SU-DHL-6 (cell line): ENCODE results near the gene NAT16.

Source experiments
- H2AFZ ChIP-seq: fragments of 200-600 bp; sonication (generic); 2 replicates; pipeline ENCODE4 v1.6.1; 2014; ENCODE audit warnings: low read depth, mild to moderate bottlenecking, moderate library complexity, mixed read lengths, antibody characterized with exemption, low read length; ENCODE audit not compliant: severe bottlenecking
- H3F3A ChIP-seq: fragments of 200-600 bp; shearing (Covaris generic); 2 replicates; pipeline ENCODE4 v1.6.0; 2016; ENCODE audit warnings: antibody characterized with exemption, mild to moderate bottlenecking; ENCODE audit not compliant: insufficient read depth
- H3K27ac ChIP-seq: fragments of 200-600 bp; sonication (generic); 2 replicates; pipeline ENCODE4 v1.5.1; 2016; ENCODE audit warnings: low read depth, mild to moderate bottlenecking, low read length, moderate library complexity, mixed read lengths
- H3K27me3 ChIP-seq: fragments of 200-600 bp; sonication (generic), shearing (Covaris generic); 2 replicates; pipeline ENCODE4 v1.6.0; 2014; ENCODE audit warnings: mild to moderate bottlenecking, low read length
- H3K36me3 ChIP-seq: fragments of 200-600 bp; sonication (generic); 2 replicates; pipeline ENCODE4 v1.6.1; 2014; ENCODE audit warnings: mild to moderate bottlenecking, low read length, mixed read lengths
- H3K4me2 ChIP-seq: fragments of 300-600, 200-600 bp; shearing (Covaris generic), sonication (generic); 2 replicates; pipeline ENCODE4 v1.6.0; 2014; ENCODE audit warnings: low read length, low read depth, mild to moderate bottlenecking; ENCODE audit not compliant: poor library complexity, severe bottlenecking
- H3K4me3 ChIP-seq: fragments of 200-600 bp; sonication (generic); 2 replicates; pipeline ENCODE4 v1.5.1; 2014; ENCODE audit warnings: antibody characterized with exemption, low read length, mild to moderate bottlenecking, mixed read lengths; ENCODE audit not compliant: insufficient read depth, poor library complexity, severe bottlenecking
- H3K79me2 ChIP-seq: fragments of 200-600 bp; sonication (generic); 2 replicates; pipeline ENCODE4 v1.6.1; 2014; ENCODE audit warnings: mild to moderate bottlenecking, low read length, moderate library complexity; ENCODE audit not compliant: insufficient read depth
- H3K9ac ChIP-seq: fragments of 200-600 bp; sonication (generic); 2 replicates; pipeline ENCODE4 v1.7.0; 2014; ENCODE audit warnings: mild to moderate bottlenecking, low read length
- H3K9me2 ChIP-seq: fragments of 200-600 bp; sonication (generic); replicated peaks from 2 replicates; pipeline ENCODE4 v1.6.1; 2014; ENCODE audit warnings: low read length; ENCODE audit not compliant: insufficient read depth
- H3K9me3 ChIP-seq: fragments of 200-600 bp; sonication (generic); 2 replicates; pipeline ENCODE4 v1.6.1; 2014; ENCODE audit warnings: low read length, mixed read lengths; ENCODE audit not compliant: insufficient read depth
- H4K20me1 ChIP-seq: fragments of 200-600 bp; sonication (generic); 2 replicates; pipeline ENCODE4 v1.6.1; 2014; ENCODE audit warnings: low read depth, mild to moderate bottlenecking, antibody characterized with exemption, low read length, moderate library complexity, mixed read lengths
- EZH2phosphoT487 ChIP-seq: fragments of 200-600 bp; sonication (generic), shearing (Covaris generic); conservative IDR thresholded peaks from 2 replicates; pipeline ENCODE4 v1.6.1; 2018; ENCODE audit warnings: mild to moderate bottlenecking, antibody characterized with exemption, low read length, moderate library complexity, mixed read lengths
- TF ChIP-seq, protein P1 (sequence below): fragments of 200-600 bp; sonication (generic); IDR thresholded peaks from one replicate; pipeline ENCODE4 v1.5.1; 2017; ENCODE audit warnings: antibody characterized with exemption, mild to moderate bottlenecking, low read length, moderate library complexity; ENCODE audit not compliant: insufficient read depth, poor library complexity, severe bottlenecking

NAT16 gene

DNA sequence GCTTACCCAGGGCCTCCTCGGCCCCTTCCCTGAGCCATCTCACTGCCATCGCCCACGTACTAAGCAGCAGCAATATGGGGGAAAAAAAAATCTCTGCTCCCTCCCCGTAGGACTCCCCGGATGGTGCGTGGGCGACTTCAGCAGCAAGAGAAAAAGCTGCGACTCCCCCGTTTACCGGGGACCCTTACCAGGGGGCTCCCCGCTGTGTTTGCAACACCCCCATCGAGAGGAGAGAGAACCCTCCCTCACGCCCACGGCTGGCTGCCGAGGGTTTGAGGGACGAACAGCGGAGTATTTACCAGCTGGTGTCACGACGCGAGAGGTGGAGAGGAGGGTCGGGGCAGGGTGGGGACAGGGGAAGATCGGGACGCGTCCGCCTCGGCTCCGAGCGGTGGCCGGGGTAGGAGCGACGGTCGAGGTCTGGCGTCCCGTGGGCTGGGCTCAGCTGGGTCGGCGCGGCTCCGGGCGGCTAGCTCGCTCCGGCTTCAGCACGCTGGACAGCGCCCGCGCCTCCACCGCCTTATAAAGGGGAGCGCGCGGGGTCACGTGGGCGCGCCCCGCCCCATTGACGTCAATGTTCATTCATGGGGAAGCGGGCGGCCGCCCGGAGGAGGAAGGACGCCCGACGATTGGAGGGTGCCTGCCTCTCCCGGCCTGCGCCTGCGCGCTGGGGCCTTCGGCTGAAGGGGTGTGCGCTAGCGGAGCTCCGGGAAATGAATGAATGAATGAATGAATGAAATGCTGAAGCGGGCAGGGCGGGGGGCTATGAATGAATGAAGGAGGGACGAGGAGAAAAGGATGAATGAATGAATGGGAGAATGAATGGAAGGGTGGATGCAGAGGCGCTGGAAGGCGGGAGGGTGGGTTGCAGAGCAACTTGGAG is 14.8 kb downstream of the NAT16 start, which contains the start of gene VGF:
Gene VGF (minus strand): TSS at position 495 of the 883 bp plus-strand sequence. CDS start 726 bp downstream, outside the sequence.
- peak within 1 kb of the TSS; percentile 37 for H3K4me2 ChIP-seq
- no peaks in the 10 kb centered on the region for H3K27me3 ChIP-seq
- H3K9me2 ChIP-seq = no peaks in the 10 kb centered on the region
- H3K27ac ChIP-seq = no peak within 1 kb of the TSS
- H3K79me2 ChIP-seq = no peaks in the 10 kb centered on the region
- TF ChIP-seq EZH2phosphoT487 = no peak
- TF ChIP-seq, protein P1, sequence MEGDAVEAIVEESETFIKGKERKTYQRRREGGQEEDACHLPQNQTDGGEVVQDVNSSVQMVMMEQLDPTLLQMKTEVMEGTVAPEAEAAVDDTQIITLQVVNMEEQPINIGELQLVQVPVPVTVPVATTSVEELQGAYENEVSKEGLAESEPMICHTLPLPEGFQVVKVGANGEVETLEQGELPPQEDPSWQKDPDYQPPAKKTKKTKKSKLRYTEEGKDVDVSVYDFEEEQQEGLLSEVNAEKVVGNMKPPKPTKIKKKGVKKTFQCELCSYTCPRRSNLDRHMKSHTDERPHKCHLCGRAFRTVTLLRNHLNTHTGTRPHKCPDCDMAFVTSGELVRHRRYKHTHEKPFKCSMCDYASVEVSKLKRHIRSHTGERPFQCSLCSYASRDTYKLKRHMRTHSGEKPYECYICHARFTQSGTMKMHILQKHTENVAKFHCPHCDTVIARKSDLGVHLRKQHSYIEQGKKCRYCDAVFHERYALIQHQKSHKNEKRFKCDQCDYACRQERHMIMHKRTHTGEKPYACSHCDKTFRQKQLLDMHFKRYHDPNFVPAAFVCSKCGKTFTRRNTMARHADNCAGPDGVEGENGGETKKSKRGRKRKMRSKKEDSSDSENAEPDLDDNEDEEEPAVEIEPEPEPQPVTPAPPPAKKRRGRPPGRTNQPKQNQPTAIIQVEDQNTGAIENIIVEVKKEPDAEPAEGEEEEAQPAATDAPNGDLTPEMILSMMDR = no peak
- no peak within 1 kb of the TSS for H3K9ac ChIP-seq
- no peak within 1 kb of the TSS for H2AFZ ChIP-seq
- H3F3A ChIP-seq = peaks cover 7% of the 10 kb centered on the region; the same call in 1 of the 2 replicates
- peak within 1 kb of the TSS; percentile 11 for H3K4me3 ChIP-seq
- H4K20me1 ChIP-seq = no peaks in the 10 kb centered on the region
- H3K36me3 ChIP-seq = no peaks in the 10 kb centered on the region
- H3K9me3 ChIP-seq = no peaks in the 10 kb centered on the region

DNA sequence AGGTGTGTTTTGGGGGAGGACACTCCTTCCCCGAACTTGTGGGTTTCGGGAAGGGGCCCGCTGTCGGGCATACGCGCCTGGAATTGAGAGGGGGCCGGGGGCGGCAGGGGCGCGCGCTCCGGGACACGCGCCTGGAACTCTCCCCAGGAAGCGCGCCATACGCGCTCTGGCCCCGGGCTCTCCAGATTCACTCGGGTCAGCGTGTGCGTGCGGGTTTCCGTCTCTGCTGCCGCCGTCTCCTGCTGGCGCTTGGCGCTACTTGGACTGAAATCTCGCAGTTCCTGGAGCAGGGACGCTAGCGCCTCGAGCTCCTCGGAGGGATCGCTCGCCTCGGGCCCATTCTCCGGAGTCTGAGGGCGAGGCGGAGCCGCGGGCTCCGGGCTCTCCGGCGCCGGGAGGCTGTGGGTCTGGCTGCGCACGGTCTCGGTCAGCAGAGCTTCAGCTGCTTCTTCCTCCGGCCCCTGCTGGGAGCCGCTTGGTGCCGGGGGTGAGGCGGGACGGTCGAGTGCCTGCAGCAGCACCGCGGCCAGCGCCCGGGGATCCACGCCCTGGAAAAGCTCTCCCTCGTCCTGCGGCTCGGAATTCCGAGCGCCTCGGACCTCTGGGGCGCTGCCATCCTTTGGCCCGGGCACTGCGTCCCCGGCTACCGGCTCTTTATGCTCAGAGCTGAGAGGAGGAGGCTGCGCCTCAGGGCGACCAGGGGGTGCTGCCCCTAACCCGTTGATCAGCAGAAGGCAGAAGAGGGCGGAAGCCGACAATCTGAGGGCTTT is 15.8 kb downstream of the NAT16 start:
- Histone ChIP-seq H3K79me2 (no peaks in the 10 kb centered on the region), H3K9ac (peak overlapping the region; percentile 61; the same call in 1 of the 2 replicates), H3K36me3 (no peaks in the 10 kb centered on the region), H2AFZ (no peak overlapping the region), H4K20me1 (no peaks in the 10 kb centered on the region), H3K9me2 (no peaks in the 10 kb centered on the region), H3K27me3 (no peaks in the 10 kb centered on the region), H3K4me2 (peak overlapping the region; percentile 76), H3K27ac (no peak overlapping the region), H3K4me3 (peak overlapping the region; percentile 62), H3F3A (peaks cover 7% of the 10 kb centered on the region; the same call in 1 of the 2 replicates), H3K9me3 (no peaks in the 10 kb centered on the region)
- TF ChIP-seq, protein P1 = no peak
- TF ChIP-seq EZH2phosphoT487 = no peak

DNA sequence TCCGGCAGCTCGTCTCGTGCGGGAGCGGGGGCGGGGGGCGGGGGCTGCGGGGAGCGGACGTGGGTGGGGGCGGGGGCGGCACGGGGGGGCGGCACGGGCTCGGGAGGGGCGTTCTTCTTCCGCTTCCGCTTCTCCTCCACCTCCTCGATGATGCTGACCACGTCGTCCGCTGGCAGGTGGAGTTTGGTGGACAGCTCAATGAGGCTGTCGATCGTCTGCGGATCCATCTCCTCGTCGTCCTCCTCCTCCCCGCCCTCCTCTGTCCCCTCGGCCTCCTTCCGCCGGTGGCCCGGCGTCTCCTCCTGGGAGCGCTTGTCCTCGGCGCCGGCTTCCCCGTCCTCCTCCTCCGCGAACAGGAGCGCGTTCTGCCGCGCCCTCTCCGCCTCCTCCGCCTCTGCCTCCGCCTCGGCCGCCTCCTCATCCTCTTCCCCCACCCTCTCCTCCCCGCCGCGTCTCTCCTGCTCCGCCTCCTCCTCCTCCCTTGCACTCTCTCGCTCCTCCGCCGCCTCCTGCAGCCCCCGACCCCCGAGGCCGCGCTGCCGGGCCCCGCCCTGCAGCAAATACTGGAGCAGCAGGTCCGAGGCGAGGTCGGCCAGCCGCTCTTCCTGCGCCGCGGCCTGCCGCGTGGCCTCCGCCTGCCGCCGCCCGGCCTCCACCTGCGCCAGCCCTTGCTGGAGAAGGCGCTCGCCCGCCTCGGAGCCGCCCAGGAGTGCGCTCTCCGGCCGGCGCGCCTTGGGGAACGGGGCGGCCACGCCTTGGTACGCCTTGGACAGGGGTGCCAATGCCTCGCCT is 16.6 kb downstream of the NAT16 start:
- TF ChIP-seq, protein P1 = no peak
- no peak for TF ChIP-seq EZH2phosphoT487
- no peaks in the 10 kb centered on the region for H3K79me2 ChIP-seq
- peak overlapping the region; percentile 61 for H3K9ac ChIP-seq
- no peaks in the 10 kb centered on the region for H4K20me1 ChIP-seq
- peaks cover 7% of the 10 kb centered on the region; the same call in 1 of the 2 replicates for H3F3A ChIP-seq
- no peaks in the 10 kb centered on the region for H3K27me3 ChIP-seq
- no peaks in the 10 kb centered on the region for H3K36me3 ChIP-seq
- H3K9me3 ChIP-seq = no peaks in the 10 kb centered on the region
- no peaks in the 10 kb centered on the region for H3K9me2 ChIP-seq
- peak overlapping the region; percentile 62 for H3K4me3 ChIP-seq
- H3K27ac ChIP-seq = peak overlapping the region; percentile 59
- peak overlapping the region; percentile 76 for H3K4me2 ChIP-seq
- H2AFZ ChIP-seq = peak overlapping the region; percentile 52
